Heart left ventricle (tissue), 13 donors: ENCODE results near the gene MINDY3.
A peak's percentile ranks its signal among the peaks of the same experiment; 100 is the strongest.

Experiments used
- POLR2A ChIP-seq, 2 donors: fragments of 450-650 bp; IDR thresholded peaks; one replicate each; pipeline ENCODE4 v1.6.1; 2017; ENCODE audit warnings: antibody characterized with exemption in 2 of 2, mild to moderate bottlenecking in 2 of 2, moderate library complexity in 2 of 2
- TF ChIP-seq, protein P1 (sequence below), 12 donors: fragments of 200-600 bp; sonication (generic) in 4 of 12; IDR thresholded peaks; one replicate each; pipeline versions ENCODE4 v1.5.0 to v1.8.0; 2018 to 2022; ENCODE audit warnings: antibody characterized with exemption in 12 of 12, mild to moderate bottlenecking in 5 of 12
- donor health status: ischemic (EF 13 %, LVEDD 7.1; RV severe dilation, severe dysfunction).
- donor health status: DM: no; HTN: yes; CAD: no.
- donor health status: DM: no; HTN: no; CAD: no.
- donor health status: ischemic (EF 25% LVEDD 6.9; RV normal size, moderate dysfunction).
- donor health status: ischemic (EF 25% LVEDD 5.7; RV mildly dilated, moderate dysfunction).
- donor health status: ischemic (EF 35%, LVEDD 5.7; RV mildly dilated, moderate dysfunction).
- donor health status: nonischemic (EF 11% LVEDD 7.7; RV severe dilation, severe dysfunction).
- donor health status: DM: yes; HTN: yes; CAD: no.
- donor health status: PGD.
- donor health status: ischemic (EF 29% LVEDD 5.4; RV normal size, mild dysfunction).
- donor health status: nonischemic (EF 23%, LVEDD 6.1; RV moderate dilation, normal function).

DNA sequence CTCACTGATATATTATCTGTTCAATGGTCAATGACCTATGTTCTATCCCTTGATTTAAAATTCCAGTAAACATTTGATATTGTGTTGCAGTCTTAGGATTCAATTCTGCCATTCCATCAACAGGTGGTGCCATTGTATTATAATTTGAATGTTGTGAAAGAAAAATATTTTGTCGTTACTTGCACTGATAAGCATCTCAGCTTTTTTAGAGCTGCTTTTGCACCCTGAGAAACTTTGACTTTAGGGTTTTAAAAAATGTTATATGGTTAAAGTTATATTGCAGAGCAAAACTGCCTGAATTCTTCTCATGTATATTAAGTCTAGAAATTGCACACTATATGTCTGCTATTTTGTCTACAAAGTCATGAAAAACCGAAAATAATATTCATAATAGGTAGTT is 18.8 kb upstream of the MINDY3 start:
- TF ChIP-seq, protein P1, sequence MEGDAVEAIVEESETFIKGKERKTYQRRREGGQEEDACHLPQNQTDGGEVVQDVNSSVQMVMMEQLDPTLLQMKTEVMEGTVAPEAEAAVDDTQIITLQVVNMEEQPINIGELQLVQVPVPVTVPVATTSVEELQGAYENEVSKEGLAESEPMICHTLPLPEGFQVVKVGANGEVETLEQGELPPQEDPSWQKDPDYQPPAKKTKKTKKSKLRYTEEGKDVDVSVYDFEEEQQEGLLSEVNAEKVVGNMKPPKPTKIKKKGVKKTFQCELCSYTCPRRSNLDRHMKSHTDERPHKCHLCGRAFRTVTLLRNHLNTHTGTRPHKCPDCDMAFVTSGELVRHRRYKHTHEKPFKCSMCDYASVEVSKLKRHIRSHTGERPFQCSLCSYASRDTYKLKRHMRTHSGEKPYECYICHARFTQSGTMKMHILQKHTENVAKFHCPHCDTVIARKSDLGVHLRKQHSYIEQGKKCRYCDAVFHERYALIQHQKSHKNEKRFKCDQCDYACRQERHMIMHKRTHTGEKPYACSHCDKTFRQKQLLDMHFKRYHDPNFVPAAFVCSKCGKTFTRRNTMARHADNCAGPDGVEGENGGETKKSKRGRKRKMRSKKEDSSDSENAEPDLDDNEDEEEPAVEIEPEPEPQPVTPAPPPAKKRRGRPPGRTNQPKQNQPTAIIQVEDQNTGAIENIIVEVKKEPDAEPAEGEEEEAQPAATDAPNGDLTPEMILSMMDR (IDR thresholded peaks at IDR 0.05), result peak; percentile 38 to 68 (median 56)
- no peak for TF ChIP-seq POLR2A (IDR thresholded peaks at IDR 0.05)
